Osteoblast (primary cell): ENCODE measurements around the gene GPRIN1. TPM values are rescaled to one million over a fixed set of nuclear protein-coding genes. Genes with fewer than 3 reads are reported as not detected.

ENCODE experiments used
- DNase-seq: peaks from one replicate; pipeline ENCODE4 v3.0.0; 2011; ENCODE audit warnings: low spot score, mixed read lengths; ENCODE audit not compliant: insufficient read length; ENCODE audit errors: missing footprints
- H2AFZ ChIP-seq: 2 replicates; pipeline ENCODE4 v1.6.0; 2011; ENCODE audit warnings: mild to moderate bottlenecking, low read length
- H3K27ac ChIP-seq: 2 replicates; pipeline ENCODE4 v1.5.1; 2011; ENCODE audit warnings: mild to moderate bottlenecking, low read depth, low read length, moderate library complexity
- H3K27me3 ChIP-seq: 2 replicates; pipeline ENCODE4 v1.6.0; 2012; ENCODE audit warnings: mild to moderate bottlenecking, control low read depth, inconsistent platforms, low read length, moderate library complexity; ENCODE audit not compliant: insufficient read depth
- H3K36me3 ChIP-seq: 2 replicates; pipeline ENCODE4 v1.5.1; 2011; ENCODE audit warnings: mild to moderate bottlenecking, low read length, control low read depth, moderate library complexity; ENCODE audit not compliant: insufficient read depth
- H3K4me1 ChIP-seq: 2 replicates; pipeline ENCODE4 v1.5.1; 2011; ENCODE audit warnings: mild to moderate bottlenecking, low read length, control low read depth, moderate library complexity; ENCODE audit not compliant: insufficient read depth
- H3K4me2 ChIP-seq: 2 replicates; pipeline ENCODE4 v1.6.0; 2011; ENCODE audit warnings: mild to moderate bottlenecking, low read length; ENCODE audit not compliant: insufficient read depth
- H3K4me3 ChIP-seq: fragments of 200-600 bp; sonication (generic); 3 replicates; pipeline ENCODE4 v1.5.1; 2012; ENCODE audit warnings: mild to moderate bottlenecking, low read length, inconsistent platforms; ENCODE audit not compliant: insufficient read depth
- H3K79me2 ChIP-seq: 2 replicates; pipeline ENCODE4 v1.6.0; 2012; ENCODE audit warnings: mild to moderate bottlenecking, low read length, control low read depth, inconsistent platforms; ENCODE audit not compliant: insufficient read depth
- H3K9me3 ChIP-seq: 2 replicates; pipeline ENCODE4 v1.5.1; 2011; ENCODE audit warnings: low read depth, low read length, control low read depth
- H4K20me1 ChIP-seq: 2 replicates; pipeline ENCODE4 v1.6.0; 2012; ENCODE audit warnings: mild to moderate bottlenecking, low read length, control low read depth; ENCODE audit not compliant: insufficient read depth
- CTCF ChIP-seq: IDR thresholded peaks from 2 replicates; pipeline ENCODE4 v1.5.1; 2011; ENCODE audit warnings: mild to moderate bottlenecking, low read depth, low read length, moderate library complexity; ENCODE audit errors: extremely low read depth
- total RNA-seq: library from RNA; depleted of rRNA; stranded (reverse); fragments of >200 nt; gene quantifications from 2 replicates; pipeline ENCODE4 v1.2.3, GENCODE V29; 2012

The GPRIN1 gene
- total RNA-seq, 1 donor: 1.8 TPM

GRCh38 chr5:176642675-176643490 is 32.9 kb upstream of the GPRIN1 start:
- no peak overlapping the region for H3K4me3 ChIP-seq
- DNase-seq: no peak

GRCh38 chr5:176640616-176641015 is 30.7 kb upstream of the GPRIN1 start:
- no peak overlapping the region for H3K27ac ChIP-seq
- no peaks in the 10 kb centered on the region for H4K20me1 ChIP-seq
- H3K4me2 ChIP-seq: no peak overlapping the region
- no peaks in the 10 kb centered on the region for H3K79me2 ChIP-seq
- H3K36me3 ChIP-seq: no peaks in the 10 kb centered on the region
- no peak for DNase-seq
- no peaks in the 10 kb centered on the region for H3K4me1 ChIP-seq
- H3K4me3 ChIP-seq: no peak overlapping the region
- H3K27me3 ChIP-seq: peaks cover 15% of the 10 kb centered on the region
- TF ChIP-seq CTCF: no peak
- H2AFZ ChIP-seq: no peak overlapping the region
- no peaks in the 10 kb centered on the region for H3K9me3 ChIP-seq

More at GRCh38 chr5:176642675-176643490, 32.9 kb upstream of the GPRIN1 start:
- Histone ChIP-seq H3K9me3 (no peaks in the 10 kb centered on the region), H3K4me2 (no peak overlapping the region), H4K20me1 (no peaks in the 10 kb centered on the region), H3K27me3 (peaks cover 6% of the 10 kb centered on the region), H3K27ac (no peak overlapping the region), H3K79me2 (peaks cover 5% of the 10 kb centered on the region), H2AFZ (no peak overlapping the region), H3K36me3 (no peaks in the 10 kb centered on the region), H3K4me1 (peaks cover 6% of the 10 kb centered on the region)
- TF ChIP-seq CTCF: no peak

- H3K9me3 ChIP-seq: no peaks in the 10 kb centered on the region
- no peak overlapping the region for H3K27ac ChIP-seq
- H3K4me1 ChIP-seq: no peaks in the 10 kb centered on the region
- no peak overlapping the region for H3K4me2 ChIP-seq
- TF ChIP-seq CTCF: no peak
- DNase-seq: no peak
- H3K79me2 ChIP-seq: no peaks in the 10 kb centered on the region
- H4K20me1 ChIP-seq: no peaks in the 10 kb centered on the region
- no peaks in the 10 kb centered on the region for H3K36me3 ChIP-seq
- peaks cover 22% of the 10 kb centered on the region for H3K27me3 ChIP-seq
- H2AFZ ChIP-seq: no peak overlapping the region
- H3K4me3 ChIP-seq: no peak overlapping the region
These were observed 30.0 kb upstream of the GPRIN1 start for GRCh38 chr5:176639981-176640380.

GRCh38 chr5:176639208-176639607 is 29.3 kb upstream of the GPRIN1 start:
- Histone ChIP-seq H3K27ac (no peak overlapping the region), H4K20me1 (no peaks in the 10 kb centered on the region), H3K4me3 (no peak overlapping the region), H2AFZ (no peak overlapping the region), H3K79me2 (no peaks in the 10 kb centered on the region), H3K27me3 (peaks cover 26% of the 10 kb centered on the region), H3K9me3 (no peaks in the 10 kb centered on the region), H3K36me3 (no peaks in the 10 kb centered on the region), H3K4me2 (no peak overlapping the region), H3K4me1 (no peaks in the 10 kb centered on the region)
- no peak for TF ChIP-seq CTCF
- no peak for DNase-seq
